ENCODE results near the gene BRD1. TPM values are rescaled to one million over a fixed set of nuclear protein-coding genes. Genes with fewer than 3 reads are reported as not detected.
A peak's percentile ranks its signal among the peaks of the same experiment; 100 is the strongest.

The BRD1 gene
- total RNA-seq, result 10 to 100 TPM; 32.7 to 37.7 TPM

DNA sequence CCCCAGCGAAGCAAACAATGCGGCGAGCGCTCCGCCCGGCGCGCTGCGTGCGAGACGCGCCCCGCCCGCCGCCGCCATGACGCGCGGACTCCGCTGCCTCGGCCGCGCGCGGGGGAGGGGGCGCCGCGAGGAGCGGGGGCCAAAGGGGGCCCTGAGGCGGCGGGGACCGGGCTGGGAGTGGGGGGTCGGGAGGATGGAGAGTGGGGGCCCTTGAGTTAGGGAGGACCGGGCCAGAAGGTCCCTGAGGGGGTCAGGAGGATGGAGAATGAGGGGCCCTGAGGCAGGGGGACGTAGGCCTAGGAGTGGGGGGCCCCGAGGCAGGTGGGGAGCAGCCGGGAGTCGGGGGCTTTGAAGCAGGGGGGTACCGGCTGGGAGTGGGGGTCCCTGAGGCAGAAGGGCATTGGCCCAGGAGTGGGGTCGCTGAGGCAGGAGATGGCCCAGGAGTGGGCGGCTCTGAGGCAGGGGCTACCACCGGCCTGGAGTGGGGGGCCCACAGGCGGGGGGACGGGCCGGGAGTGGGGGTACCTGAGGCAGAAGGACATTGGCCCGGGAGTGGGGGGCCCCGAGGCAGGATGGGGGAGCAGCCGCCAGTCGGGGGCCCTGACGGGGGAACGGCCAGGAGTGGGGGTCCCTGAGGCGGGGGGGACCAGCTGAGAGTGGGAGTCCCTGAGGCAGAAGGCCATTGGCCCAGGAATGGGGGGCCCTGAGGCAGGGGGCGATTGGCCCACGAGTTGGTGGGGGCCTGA is at the start of gene BRD1:
BRD1 (minus strand) TSS at position 21 of the 746 bp plus-strand sequence. CDS start 3,556 bp downstream, outside the sequence.
- Histone ChIP-seq H3K27me3 (no peaks in the 10 kb centered on the region), H3K36me3 (peaks cover 5% of the 10 kb centered on the region), H3K4me1 (peaks cover 12% of the 10 kb centered on the region), H3K9ac (ENCODE audit: low read depth in 2 of 2, low read length in 2 of 2) (peak within 1 kb of the TSS; percentile 85 to 89), H3K4me3 (peak within 1 kb of the TSS; percentile 85), H3K9me3 (no peaks in the 10 kb centered on the region), H3K27ac (peak within 1 kb of the TSS; percentile 61)
- DNase-seq, result peak; percentile 52
- intact Hi-C loops (cut with DNase I), result loop anchor here (2.0 kb wide), 1 partner anchor 25 kb away; the partner anchor contains the start of gene ZBED4
- TF ChIP-seq, protein P1, sequence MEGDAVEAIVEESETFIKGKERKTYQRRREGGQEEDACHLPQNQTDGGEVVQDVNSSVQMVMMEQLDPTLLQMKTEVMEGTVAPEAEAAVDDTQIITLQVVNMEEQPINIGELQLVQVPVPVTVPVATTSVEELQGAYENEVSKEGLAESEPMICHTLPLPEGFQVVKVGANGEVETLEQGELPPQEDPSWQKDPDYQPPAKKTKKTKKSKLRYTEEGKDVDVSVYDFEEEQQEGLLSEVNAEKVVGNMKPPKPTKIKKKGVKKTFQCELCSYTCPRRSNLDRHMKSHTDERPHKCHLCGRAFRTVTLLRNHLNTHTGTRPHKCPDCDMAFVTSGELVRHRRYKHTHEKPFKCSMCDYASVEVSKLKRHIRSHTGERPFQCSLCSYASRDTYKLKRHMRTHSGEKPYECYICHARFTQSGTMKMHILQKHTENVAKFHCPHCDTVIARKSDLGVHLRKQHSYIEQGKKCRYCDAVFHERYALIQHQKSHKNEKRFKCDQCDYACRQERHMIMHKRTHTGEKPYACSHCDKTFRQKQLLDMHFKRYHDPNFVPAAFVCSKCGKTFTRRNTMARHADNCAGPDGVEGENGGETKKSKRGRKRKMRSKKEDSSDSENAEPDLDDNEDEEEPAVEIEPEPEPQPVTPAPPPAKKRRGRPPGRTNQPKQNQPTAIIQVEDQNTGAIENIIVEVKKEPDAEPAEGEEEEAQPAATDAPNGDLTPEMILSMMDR (IDR thresholded peaks at IDR 0.05), result no peak

DNA sequence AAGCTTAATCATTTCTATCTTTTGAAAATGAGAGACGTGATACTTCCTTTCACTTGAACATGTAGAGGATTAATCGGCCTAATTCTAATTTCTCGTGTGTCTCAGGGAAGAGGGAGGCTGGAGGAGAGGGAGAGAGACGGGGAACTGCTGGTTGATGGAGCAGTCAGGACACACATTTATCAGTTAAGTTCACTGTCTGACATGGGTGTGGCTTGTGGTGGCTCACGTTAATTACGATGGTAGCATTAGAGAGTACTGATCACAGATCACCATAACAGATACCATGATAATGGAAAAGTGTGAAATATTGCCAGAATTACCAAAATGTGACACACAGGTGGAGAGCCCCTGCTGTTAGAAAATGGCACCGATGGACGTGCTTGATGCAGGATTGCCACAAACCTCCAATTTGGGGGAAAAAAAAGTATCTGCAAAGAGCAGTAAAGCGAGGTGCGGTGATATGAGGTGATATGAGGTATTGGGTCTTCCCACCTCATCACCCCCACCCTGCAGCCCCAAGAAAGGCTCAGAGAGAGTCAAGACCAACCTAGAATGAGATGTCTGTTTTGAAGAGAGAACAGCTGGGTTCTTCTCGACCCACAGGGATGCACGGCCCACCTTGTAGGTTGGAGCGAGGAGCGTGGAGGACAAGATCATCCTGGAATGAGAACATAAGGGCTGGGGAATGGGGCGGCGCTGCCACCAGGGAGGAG is 45.7 kb upstream of the BRD1 start:
- TF ChIP-seq, protein P1 (IDR thresholded peaks at IDR 0.05), result no peak
- H3K4me1 ChIP-seq, result no peaks in the 10 kb centered on the region
- no peak overlapping the region for H3K9ac ChIP-seq (ENCODE audit: low read depth in 2 of 2, low read length in 2 of 2)
- intact Hi-C loops (cut with DNase I), result no loop called here
- no peaks in the 10 kb centered on the region for H3K9me3 ChIP-seq
- no peaks in the 10 kb centered on the region for H3K27me3 ChIP-seq
- H3K36me3 ChIP-seq, result no peaks in the 10 kb centered on the region
- H3K4me3 ChIP-seq, result no peak overlapping the region
- H3K27ac ChIP-seq, result no peak overlapping the region
- no peak for DNase-seq

DNA sequence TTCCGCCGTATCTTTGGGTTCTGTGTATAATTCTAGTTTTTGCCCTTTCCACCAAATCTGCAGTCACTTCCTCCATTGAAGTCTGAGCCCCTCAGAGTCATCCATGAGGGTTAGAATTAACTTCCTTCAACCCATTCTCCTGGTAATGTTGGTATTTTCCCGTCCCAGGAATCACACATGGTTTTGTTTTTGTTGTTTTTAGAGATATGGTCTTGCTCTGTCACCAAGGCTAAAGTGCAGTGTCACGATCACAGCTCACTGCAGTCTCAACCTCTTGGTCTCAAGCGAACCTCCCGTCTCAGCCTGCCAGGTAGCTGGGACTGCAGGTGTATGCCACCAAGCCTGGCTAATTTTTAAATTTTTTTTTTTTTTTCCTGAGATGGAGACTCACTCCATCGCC is 44.7 kb upstream of the BRD1 start:
- Histone ChIP-seq H3K9me3 (no peaks in the 10 kb centered on the region), H3K9ac (ENCODE audit: low read depth in 2 of 2, low read length in 2 of 2) (no peak overlapping the region), H3K27ac (no peak overlapping the region), H3K4me1 (no peaks in the 10 kb centered on the region), H3K36me3 (no peaks in the 10 kb centered on the region), H3K4me3 (no peak overlapping the region), H3K27me3 (no peaks in the 10 kb centered on the region)
- intact Hi-C loops (cut with DNase I), result no loop called here
- TF ChIP-seq, protein P1 (IDR thresholded peaks at IDR 0.05), result no peak
- no peak for DNase-seq

DNA sequence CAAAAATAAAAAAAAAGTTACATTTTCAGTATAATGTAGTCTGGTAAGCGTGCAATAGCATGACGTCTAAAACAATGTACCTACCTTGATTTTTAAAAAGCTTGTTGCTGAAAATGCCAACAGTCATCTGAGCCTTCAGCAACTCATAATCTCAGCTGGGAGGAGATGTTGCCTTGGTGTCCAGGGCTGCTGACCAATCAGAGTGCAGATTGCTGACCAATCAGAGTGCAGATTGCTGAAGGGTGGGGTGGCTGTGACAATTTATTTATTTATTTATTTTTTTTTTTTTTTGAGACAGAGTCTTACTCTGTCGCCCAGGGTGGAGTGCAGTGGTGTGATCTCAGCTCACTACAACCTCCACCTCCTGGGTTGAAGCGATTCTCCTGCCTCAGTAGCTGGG is 43.8 kb upstream of the BRD1 start:
- intact Hi-C loops (cut with DNase I), result no loop called here
- H3K27me3 ChIP-seq, result no peaks in the 10 kb centered on the region
- no peak for DNase-seq
- H3K4me1 ChIP-seq, result no peaks in the 10 kb centered on the region
- H3K36me3 ChIP-seq, result no peaks in the 10 kb centered on the region
- H3K27ac ChIP-seq, result no peak overlapping the region
- TF ChIP-seq, protein P1 (IDR thresholded peaks at IDR 0.05), result no peak
- no peaks in the 10 kb centered on the region for H3K9me3 ChIP-seq
- H3K9ac ChIP-seq (ENCODE audit: low read depth in 2 of 2, low read length in 2 of 2), result no peak overlapping the region
- H3K4me3 ChIP-seq, result no peak overlapping the region

DNA sequence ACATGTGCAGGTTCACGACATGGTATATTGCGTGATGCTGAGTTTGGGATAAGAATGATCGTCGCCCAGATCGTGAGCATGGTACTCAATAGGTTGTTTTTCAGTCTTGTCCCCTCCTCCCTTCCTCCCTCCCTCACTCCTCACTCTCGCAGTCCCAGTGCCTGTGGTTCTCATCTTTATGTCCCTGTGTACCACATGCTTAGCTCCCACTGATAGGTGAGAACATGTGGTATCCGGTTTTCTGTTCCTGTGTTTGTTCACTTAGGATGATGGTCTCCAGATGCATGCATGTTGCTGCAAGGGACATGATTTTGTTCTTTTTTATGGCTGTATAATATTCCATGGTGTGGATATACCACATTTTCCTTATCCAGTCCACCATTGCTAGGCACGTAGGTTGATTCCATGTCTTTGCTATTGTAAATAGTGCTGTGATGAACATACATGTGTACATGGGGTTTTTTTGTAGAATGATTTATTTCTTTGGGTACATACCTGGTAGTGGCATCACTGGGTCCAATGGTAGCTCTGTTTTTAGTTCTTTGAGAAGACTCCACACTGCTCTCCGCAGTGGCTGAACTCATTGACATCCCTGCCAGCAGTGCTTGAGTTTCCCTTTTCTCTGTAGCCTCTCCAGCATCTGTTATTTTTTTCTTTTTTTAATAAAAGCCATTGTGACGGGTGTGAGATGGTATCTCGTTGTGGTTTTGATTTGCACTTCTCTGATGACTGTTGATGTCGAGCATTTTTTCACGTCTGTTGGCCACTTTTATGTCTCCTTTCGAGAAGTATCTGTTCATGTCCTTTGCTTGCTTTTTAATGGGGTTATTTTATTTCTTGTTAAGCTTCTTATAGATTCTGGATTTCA is 42.4 kb upstream of the BRD1 start:
- TF ChIP-seq, protein P1 (IDR thresholded peaks at IDR 0.05), result no peak
- DNase-seq, result no peak
- H3K9ac ChIP-seq (ENCODE audit: low read depth in 2 of 2, low read length in 2 of 2), result no peak overlapping the region
- H3K9me3 ChIP-seq, result no peaks in the 10 kb centered on the region
- H3K27me3 ChIP-seq, result no peaks in the 10 kb centered on the region
- H3K4me3 ChIP-seq, result no peak overlapping the region
- H3K4me1 ChIP-seq, result no peaks in the 10 kb centered on the region
- H3K36me3 ChIP-seq, result no peaks in the 10 kb centered on the region
- no peak overlapping the region for H3K27ac ChIP-seq
- intact Hi-C loops (cut with DNase I), result no loop called here
